ENCODE results near the gene DOK5. TPM values are rescaled to one million over a fixed set of nuclear protein-coding genes. Genes with fewer than 3 reads are reported as not detected.

DOK5 gene
- total and polyA plus RNA-seq, 12 donors = 0.51 to 21.1 (median 9.1) TPM

DNA sequence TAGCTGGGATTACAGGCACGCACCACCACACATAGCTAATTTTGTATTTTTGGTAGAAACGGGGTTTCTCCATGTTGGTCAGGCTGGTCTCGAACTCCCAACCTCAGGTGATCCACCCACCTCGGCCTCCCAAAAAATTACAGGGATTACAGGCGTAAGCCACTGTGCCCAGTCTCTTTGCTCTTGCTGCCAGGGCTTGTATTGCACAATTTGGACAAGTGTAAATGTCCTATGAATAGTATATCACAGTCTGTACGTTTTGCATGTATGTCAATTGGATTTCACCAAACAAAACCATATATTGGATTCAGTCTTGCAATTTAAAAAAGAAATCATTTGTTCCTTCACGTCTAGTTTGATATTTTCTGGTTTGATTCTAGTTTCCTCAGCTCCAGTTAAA lies 2.1 kb upstream of the DOK5 start:
- H3K4me3 ChIP-seq = no peak overlapping the region
- 84 to 87% methylated on average over 7 of the region's 7 CpGs for WGBS, 2 donors
- H3K27me3 ChIP-seq = peaks cover 0 to 52% (median 0%) of the 10 kb centered on the region in 7 donors
- no peaks in the 10 kb centered on the region for H3K9me3 ChIP-seq
- H3K4me1 ChIP-seq = peaks cover 0 to 41% (median 6%) of the 10 kb centered on the region in 9 donors
- no peak overlapping the region for H3K27ac ChIP-seq
- H3K36me3 ChIP-seq = no peaks in the 10 kb centered on the region
- ATAC-seq (no peak), DNase-seq (no peak)
- TF ChIP-seq, protein P1, sequence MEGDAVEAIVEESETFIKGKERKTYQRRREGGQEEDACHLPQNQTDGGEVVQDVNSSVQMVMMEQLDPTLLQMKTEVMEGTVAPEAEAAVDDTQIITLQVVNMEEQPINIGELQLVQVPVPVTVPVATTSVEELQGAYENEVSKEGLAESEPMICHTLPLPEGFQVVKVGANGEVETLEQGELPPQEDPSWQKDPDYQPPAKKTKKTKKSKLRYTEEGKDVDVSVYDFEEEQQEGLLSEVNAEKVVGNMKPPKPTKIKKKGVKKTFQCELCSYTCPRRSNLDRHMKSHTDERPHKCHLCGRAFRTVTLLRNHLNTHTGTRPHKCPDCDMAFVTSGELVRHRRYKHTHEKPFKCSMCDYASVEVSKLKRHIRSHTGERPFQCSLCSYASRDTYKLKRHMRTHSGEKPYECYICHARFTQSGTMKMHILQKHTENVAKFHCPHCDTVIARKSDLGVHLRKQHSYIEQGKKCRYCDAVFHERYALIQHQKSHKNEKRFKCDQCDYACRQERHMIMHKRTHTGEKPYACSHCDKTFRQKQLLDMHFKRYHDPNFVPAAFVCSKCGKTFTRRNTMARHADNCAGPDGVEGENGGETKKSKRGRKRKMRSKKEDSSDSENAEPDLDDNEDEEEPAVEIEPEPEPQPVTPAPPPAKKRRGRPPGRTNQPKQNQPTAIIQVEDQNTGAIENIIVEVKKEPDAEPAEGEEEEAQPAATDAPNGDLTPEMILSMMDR (IDR thresholded peaks at IDR 0.05) = no peak
- intact Hi-C loops (cut with DNase I) = loop anchor here in 5 of 10 donors (10.0 kb wide), 4 partner anchors 101 to 249 kb away; no protein-coding TSS in a partner anchor

- TF ChIP-seq, protein P1 (IDR thresholded peaks at IDR 0.05) = no peak
- Histone ChIP-seq H3K4me1 (peaks cover 0 to 42% (median 6%) of the 10 kb centered on the region in 9 donors), H3K9me3 (no peaks in the 10 kb centered on the region), H3K36me3 (no peaks in the 10 kb centered on the region), H3K27ac (peak overlapping the region in 2 of 10 donors; percentile 78 to 82), H3K27me3 (peaks cover 0 to 58% (median 0%) of the 10 kb centered on the region in 7 donors), H3K4me3 (no peak overlapping the region)
- no peak for ATAC-seq
- 39 to 55% methylated on average over 3 of the region's 3 CpGs for WGBS, 2 donors
- DNase-seq = no peak
- intact Hi-C loops (cut with DNase I) = loop anchor here in 5 of 10 donors (10.0 kb wide), 4 partner anchors 101 to 249 kb away; no protein-coding TSS in a partner anchor
These were observed 1.3 kb upstream of the DOK5 start for GRCh38 chr20:54474046-54474445.

GRCh38 chr20:54474866-54475265 lies 527 bp upstream of the DOK5 start:
- WGBS, 2 donors = 3 to 8% methylated on average over 10 of the region's 10 CpGs
- intact Hi-C loops (cut with DNase I) = loop anchor here in 5 of 10 donors (5.0 to 10.0 kb wide), 5 partner anchors 100 to 258 kb away; no protein-coding TSS in a partner anchor
- TF ChIP-seq, protein P1 (IDR thresholded peaks at IDR 0.05) = no peak
- H3K9me3 ChIP-seq = no peaks in the 10 kb centered on the region
- ATAC-seq = peak in 6 of 8 donors; percentile 1 to 28 (median 14)
- peaks cover 0 to 37% (median 6%) of the 10 kb centered on the region in 9 donors for H3K4me1 ChIP-seq
- no peak for DNase-seq
- H3K27me3 ChIP-seq = peaks cover 0 to 60% (median 4%) of the 10 kb centered on the region in 7 donors
- H3K36me3 ChIP-seq = no peaks in the 10 kb centered on the region
- H3K27ac ChIP-seq = peak overlapping the region in 7 of 10 donors; percentile 35 to 82 (median 67)
- peak overlapping the region in 9 of 10 donors; percentile 59 to 85 (median 69) for H3K4me3 ChIP-seq

GRCh38 chr20:54476169-54477009 lies 996 bp downstream of the DOK5 start:
- peaks cover 0 to 60% (median 4%) of the 10 kb centered on the region in 7 donors for H3K27me3 ChIP-seq
- intact Hi-C loops (cut with DNase I) = loop anchor here in 5 of 10 donors (5.0 to 10.0 kb wide), 5 partner anchors 98 to 259 kb away; no protein-coding TSS in a partner anchor
- DNase-seq = peak in 1 of 2 donors; percentile 36
- H3K36me3 ChIP-seq = no peaks in the 10 kb centered on the region
- no peaks in the 10 kb centered on the region for H3K9me3 ChIP-seq
- TF ChIP-seq, protein P1 (IDR thresholded peaks at IDR 0.05) = no peak
- peak in 5 of 8 donors; percentile 5 to 21 (median 9) for ATAC-seq
- H3K27ac ChIP-seq = peak overlapping the region in 6 of 10 donors; percentile 38 to 82 (median 72)
- H3K4me1 ChIP-seq = peaks cover 0 to 30% (median 6%) of the 10 kb centered on the region in 9 donors
- H3K4me3 ChIP-seq = peak overlapping the region; percentile 46 to 85 (median 67)
- WGBS, 2 donors = 3% methylated on average over 32 of the region's 32 CpGs
